GM23338 (cell line): ENCODE measurements around the gene BCL2A1. TPM values are rescaled to one million over a fixed set of nuclear protein-coding genes. Genes with fewer than 3 reads are reported as not detected.
"Not testable (repeated sequence)": the region's sequence is repeated elsewhere in the genome, so short reads cannot be mapped to it uniquely, and the experiment has no call there.

Source experiments
- ATAC-seq: fragments of 200-7000 bp; cut with Tn5 transposase; 3 replicates; pipeline ENCODE4 v1.9.1; 2020
- DNase-seq: peaks from one replicate; pipeline ENCODE4 v3.0.0-alpha.2; 2015; ENCODE audit warnings: low spot score
- H2AFZ ChIP-seq: fragments of 200-600 bp; sonication (generic); 2 replicates; pipeline ENCODE4 v1.8.0; 2016; ENCODE audit warnings: antibody characterized with exemption, mild to moderate bottlenecking, moderate library complexity
- H3F3A ChIP-seq: fragments of 200-600 bp; sonication (generic); replicated peaks from 2 replicates; pipeline ENCODE4 v1.8.0; 2017; ENCODE audit warnings: antibody characterized with exemption, mixed run types, low read depth
- H3K27ac ChIP-seq: fragments of 200-600 bp; sonication (generic); 2 replicates; pipeline ENCODE4 v1.6.1; 2016; ENCODE audit warnings: low read depth
- H3K27me3 ChIP-seq: fragments of 200-600 bp; sonication (generic); 2 replicates; pipeline ENCODE4 v1.8.0; 2016; ENCODE audit warnings: mild to moderate bottlenecking, mixed run types, moderate library complexity; ENCODE audit not compliant: insufficient read depth
- H3K36me3 ChIP-seq: fragments of 200-600 bp; sonication (generic); 2 replicates; pipeline ENCODE4 v1.8.0; 2016; ENCODE audit warnings: mild to moderate bottlenecking; ENCODE audit not compliant: insufficient read depth
- H3K4me1 ChIP-seq: fragments of 200-600 bp; sonication (generic); 2 replicates; pipeline ENCODE4 v1.8.0; 2016; ENCODE audit warnings: mild to moderate bottlenecking, moderate library complexity; ENCODE audit not compliant: insufficient read depth
- H3K4me2 ChIP-seq: fragments of 200-600 bp; sonication (generic); 2 replicates; pipeline ENCODE4 v1.7.1; 2017; ENCODE audit warnings: mixed run types
- H3K4me3 ChIP-seq: fragments of 200-600 bp; sonication (generic); 2 replicates; pipeline ENCODE4 v1.6.1; 2016; ENCODE audit warnings: mixed run types
- H3K79me2 ChIP-seq: fragments of 200-600 bp; sonication (generic); replicated peaks from 2 replicates; pipeline ENCODE4 v1.8.0; 2017; ENCODE audit warnings: mild to moderate bottlenecking; ENCODE audit not compliant: insufficient read depth
- H3K9me2 ChIP-seq: fragments of 200-600 bp; sonication (generic); 2 replicates; pipeline ENCODE4 v1.8.0; 2017; ENCODE audit not compliant: insufficient read depth
- H4K20me1 ChIP-seq: fragments of 200-600 bp; sonication (generic); replicated peaks from 2 replicates; pipeline ENCODE4 v1.8.0; 2017; ENCODE audit warnings: mild to moderate bottlenecking; ENCODE audit not compliant: insufficient read depth
- H3K27ac Mint-ChIP-seq: 2 replicates; pipeline ENCODE4 v1.8.0; 2020; ENCODE audit warnings: inconsistent platforms, mild to moderate bottlenecking, moderate library complexity, mixed read lengths
- H3K27me3 Mint-ChIP-seq: 3 replicates; pipeline ENCODE4 v1.8.0; 2022; ENCODE audit warnings: low read depth, mild to moderate bottlenecking, moderate library complexity, mixed read lengths, inconsistent platforms; ENCODE audit not compliant: insufficient read depth, poor library complexity
- H3K36me3 Mint-ChIP-seq: 3 replicates; pipeline ENCODE4 v1.8.0; 2021; ENCODE audit warnings: low read depth, mild to moderate bottlenecking, inconsistent platforms, moderate library complexity, mixed read lengths
- H3K4me1 Mint-ChIP-seq: 3 replicates; pipeline ENCODE4 v1.8.0; 2020; ENCODE audit warnings: mild to moderate bottlenecking, inconsistent platforms, mixed read lengths
- H3K4me3 Mint-ChIP-seq: 3 replicates; pipeline ENCODE4 v1.8.0; 2021; ENCODE audit warnings: moderate library complexity, mild to moderate bottlenecking, inconsistent platforms, mixed read lengths
- H3K9me3 Mint-ChIP-seq: 3 replicates; pipeline ENCODE4 v1.8.0; 2020; ENCODE audit warnings: moderate library complexity, mild to moderate bottlenecking, inconsistent platforms, mixed read lengths
- EZH2phosphoT487 ChIP-seq: fragments of 200-600 bp; sonication (generic); IDR thresholded peaks from one replicate; pipeline ENCODE4 v1.8.1; 2018; ENCODE audit warnings: antibody characterized with exemption; ENCODE audit not compliant: unreplicated experiment
- ZNF331 ChIP-seq: fragments of 250-450 bp; sonication (Bioruptor Pico); IDR thresholded peaks from 2 replicates; pipeline ENCODE4 v1.5.0; 2020; ENCODE audit warnings: low read depth, mild to moderate bottlenecking, moderate library complexity
- polyA plus RNA-seq: library from polyadenylated mRNA; unstranded; fragments of >200 nt; fragmentation: Nextera tagmentation; extraction: Ambion mirVana; gene quantifications from 2 replicates; pipeline ENCODE4 v1.2.1, GENCODE V29; 2016
- total RNA-seq: library from RNA; depleted of rRNA; stranded (reverse); fragments of >200 nt; shearing (Covaris generic); gene quantifications from 2 replicates; pipeline ENCODE4 v1.2.3, GENCODE V29; 2014

Gene BCL2A1
- total and polyA plus RNA-seq, 2 experiments from 2014 or later: not detected

DNA sequence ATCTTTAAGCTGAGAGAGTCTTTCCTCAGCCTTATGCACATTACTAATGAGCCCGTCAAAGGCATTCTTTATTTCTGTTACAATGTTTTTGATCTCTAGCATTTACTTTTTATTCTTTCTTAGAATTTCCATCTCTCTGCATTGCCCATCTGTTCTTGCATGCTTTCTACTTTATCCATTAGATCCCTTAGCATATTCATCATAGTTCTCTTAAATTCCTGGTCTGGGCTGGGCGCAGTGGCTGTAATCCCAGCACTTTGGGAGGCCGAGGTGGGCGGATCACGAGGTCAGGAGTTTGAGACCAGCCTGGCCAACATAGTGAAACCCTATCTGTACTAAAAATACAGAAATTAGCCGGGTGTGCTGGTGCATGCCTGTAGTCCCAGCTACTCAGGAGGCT is 49.2 kb upstream of the BCL2A1 start:
- H3K36me3 ChIP-seq, DNase-seq, H3K27me3 ChIP-seq, ATAC-seq, H4K20me1 ChIP-seq, H3K27ac Mint-ChIP-seq, H3K27me3 Mint-ChIP-seq, H3K4me2 ChIP-seq, H3K9me3 Mint-ChIP-seq, H3K4me3 ChIP-seq, H3K4me1 Mint-ChIP-seq, H3F3A ChIP-seq, H3K4me1 ChIP-seq, H3K27ac ChIP-seq, H3K79me2 ChIP-seq, H2AFZ ChIP-seq, H3K4me3 Mint-ChIP-seq, H3K36me3 Mint-ChIP-seq, H3K9me2 ChIP-seq: not testable (repeated sequence)

DNA sequence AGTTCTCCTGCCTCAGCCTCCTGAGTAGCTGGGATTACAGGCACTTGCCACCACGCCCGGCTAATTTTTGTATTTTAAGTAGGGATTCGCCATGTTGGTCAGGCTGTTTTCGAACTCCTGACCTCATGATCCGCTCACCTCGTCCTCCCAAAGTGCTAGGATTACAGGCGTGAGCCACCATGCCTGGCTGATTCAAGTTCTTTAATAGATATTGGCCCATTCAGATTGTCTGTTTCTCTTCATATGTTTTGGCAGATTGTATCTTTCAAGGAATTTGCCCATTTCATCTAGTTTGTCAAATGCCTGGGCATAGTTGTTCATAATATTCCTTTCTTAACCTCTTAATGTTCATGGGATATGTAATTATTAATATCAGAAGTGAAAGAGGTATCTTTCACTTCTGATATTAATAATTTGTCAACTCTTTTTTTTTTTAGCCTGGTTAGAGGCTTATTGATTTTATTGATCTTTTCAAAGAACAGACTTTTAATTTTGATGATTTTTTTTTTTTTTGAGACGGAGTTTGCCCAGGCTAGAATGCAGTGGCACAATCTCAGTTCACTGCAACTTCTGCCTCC is 48.3 kb upstream of the BCL2A1 start:
- Mint-ChIP-seq H3K27me3 (peaks cover 3% of the 10 kb centered on the region), H3K4me1 (no peaks in the 10 kb centered on the region), H3K27ac (no peak overlapping the region), H3K4me3 (no peak overlapping the region), H3K36me3 (no peaks in the 10 kb centered on the region), H3K9me3 (peaks cover 6% of the 10 kb centered on the region)
- Histone ChIP-seq H3K36me3 (no peaks in the 10 kb centered on the region), H3K4me1 (no peaks in the 10 kb centered on the region), H3K79me2 (no peaks in the 10 kb centered on the region), H3F3A (no peaks in the 10 kb centered on the region), H3K9me2 (0 out of 2 replicates have a peak, but pooled peaks cover 4% of the 10 kb centered on the region), H4K20me1 (no peaks in the 10 kb centered on the region), H3K27ac (no peak overlapping the region), H2AFZ (no peak overlapping the region), H3K4me3 (no peak overlapping the region), H3K4me2 (no peak overlapping the region), H3K27me3 (no peaks in the 10 kb centered on the region)
- ATAC-seq (no peak), DNase-seq (no peak)
- TF ChIP-seq EZH2phosphoT487: no peak
- no peak for TF ChIP-seq ZNF331 (CRISPR knock-in tag)

DNA sequence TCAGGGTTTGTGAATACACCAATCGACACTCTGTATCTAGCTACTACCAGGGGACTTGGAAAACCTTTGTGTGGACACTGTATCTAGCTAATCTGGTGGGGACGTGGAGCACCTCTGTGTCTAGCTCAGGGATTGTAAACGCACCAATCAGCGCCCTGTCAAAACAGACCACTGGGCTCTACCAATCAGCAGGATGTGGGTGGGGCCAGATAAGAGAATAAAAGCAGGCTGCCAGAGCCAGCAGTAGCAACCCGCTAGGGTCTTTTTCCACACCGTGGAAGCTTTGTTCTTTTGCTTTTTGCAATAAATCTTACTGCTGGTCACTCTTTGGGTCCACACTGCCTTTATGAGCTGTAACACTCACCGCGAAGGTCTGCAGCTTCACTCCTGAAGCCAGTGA is 46.1 kb upstream of the BCL2A1 start:
- not testable (repeated sequence) for H3K27me3 ChIP-seq, H3K4me3 Mint-ChIP-seq, H3K36me3 Mint-ChIP-seq, H3K36me3 ChIP-seq, H3K79me2 ChIP-seq, H3K9me3 Mint-ChIP-seq, H3K4me2 ChIP-seq, H3K9me2 ChIP-seq, H3K4me3 ChIP-seq, ATAC-seq, H3K27me3 Mint-ChIP-seq, DNase-seq, H3K27ac ChIP-seq, H4K20me1 ChIP-seq, H3K27ac Mint-ChIP-seq, H3K4me1 ChIP-seq, H3F3A ChIP-seq, H2AFZ ChIP-seq, H3K4me1 Mint-ChIP-seq

DNA sequence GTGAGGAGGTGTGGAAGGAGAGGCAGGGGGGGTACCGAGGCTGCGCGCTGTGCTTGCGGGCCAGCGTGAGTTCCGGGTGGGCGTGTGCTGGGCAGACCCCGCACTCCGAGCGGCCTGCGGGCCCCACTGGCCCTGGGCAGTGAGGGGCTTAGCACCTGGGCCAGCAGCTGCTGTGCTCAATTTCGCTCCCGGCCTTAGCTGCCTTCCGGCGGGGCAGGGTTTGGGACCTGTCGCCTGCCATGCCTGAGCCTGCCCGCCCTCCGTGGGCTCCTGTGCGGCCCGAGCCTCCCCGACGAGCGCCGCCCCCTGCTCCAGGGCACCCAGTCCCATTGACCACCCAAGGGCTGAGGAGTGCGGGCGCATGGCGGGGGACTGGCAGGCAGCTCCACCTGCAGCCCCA is 45.5 kb upstream of the BCL2A1 start:
- ATAC-seq, H3K79me2 ChIP-seq, H3F3A ChIP-seq, H3K27me3 Mint-ChIP-seq, H3K4me3 ChIP-seq, H3K27ac ChIP-seq, H2AFZ ChIP-seq, H3K36me3 ChIP-seq, H4K20me1 ChIP-seq, H3K27ac Mint-ChIP-seq, H3K9me2 ChIP-seq, DNase-seq, H3K9me3 Mint-ChIP-seq, H3K4me2 ChIP-seq, H3K36me3 Mint-ChIP-seq, H3K27me3 ChIP-seq, H3K4me3 Mint-ChIP-seq, H3K4me1 ChIP-seq, H3K4me1 Mint-ChIP-seq: not testable (repeated sequence)
